Loucy (cell line): ENCODE data around the gene PLAU.
A peak's percentile ranks its signal among the peaks of the same experiment; 100 is the strongest.

Experiments
- H2AFZ ChIP-seq: fragments of 200-600 bp; sonication (generic); 2 replicates; pipeline ENCODE4 v1.6.0; 2016; ENCODE audit warnings: antibody characterized with exemption, mild to moderate bottlenecking, low read length, moderate library complexity
- H3F3A ChIP-seq: fragments of 200-600 bp; 2 replicates; pipeline ENCODE4 v1.6.0; 2016; ENCODE audit warnings: antibody characterized with exemption, low read depth, mild to moderate bottlenecking
- H3K27me3 ChIP-seq: fragments of 200-600 bp; sonication (generic); 2 replicates; pipeline ENCODE4 v1.6.1; 2014; ENCODE audit warnings: low read length, mild to moderate bottlenecking; ENCODE audit not compliant: insufficient read depth, poor library complexity, severe bottlenecking
- H3K36me3 ChIP-seq: fragments of 200-600 bp; sonication (generic); 2 replicates; pipeline ENCODE4 v1.6.1; 2016; ENCODE audit warnings: low read length; ENCODE audit not compliant: insufficient read depth
- H3K4me1 ChIP-seq: fragments of 200-600 bp; sonication (generic); 2 replicates; pipeline ENCODE4 v1.5.1; 2014; ENCODE audit warnings: low read length, mild to moderate bottlenecking; ENCODE audit not compliant: insufficient read depth, poor library complexity, severe bottlenecking
- H3K4me2 ChIP-seq: fragments of 200-600 bp; sonication (generic); 2 replicates; pipeline ENCODE4 v1.6.0; 2014; ENCODE audit warnings: antibody characterized with exemption, low read length, low read depth, mild to moderate bottlenecking; ENCODE audit not compliant: poor library complexity, severe bottlenecking
- H3K4me3 ChIP-seq: fragments of 200-600 bp; sonication (generic); 2 replicates; pipeline ENCODE4 v1.5.1; 2014; ENCODE audit warnings: low read length, mild to moderate bottlenecking, mixed read lengths; ENCODE audit not compliant: poor library complexity, severe bottlenecking
- H3K79me2 ChIP-seq: fragments of 200-600 bp; sonication (generic); 2 replicates; pipeline ENCODE4 v1.6.1; 2014; ENCODE audit warnings: low read length; ENCODE audit not compliant: insufficient read depth
- H3K9ac ChIP-seq: fragments of 200-600 bp; sonication (generic); 2 replicates; pipeline ENCODE4 v1.6.0; 2014; ENCODE audit warnings: mild to moderate bottlenecking, low read depth, low read length, moderate library complexity; ENCODE audit not compliant: poor library complexity, severe bottlenecking
- H3K9me2 ChIP-seq: fragments of 200-600 bp; sonication (generic); replicated peaks from 2 replicates; pipeline ENCODE4 v1.6.1; 2016; ENCODE audit warnings: low read depth, low read length, mixed read lengths
- H3K9me3 ChIP-seq: fragments of 200-600 bp; sonication (generic); 2 replicates; pipeline ENCODE4 v1.6.1; 2014; ENCODE audit warnings: mild to moderate bottlenecking, antibody characterized with exemption, low read length, low read depth; ENCODE audit not compliant: insufficient read depth
- H4K20me1 ChIP-seq: fragments of 200-600 bp; sonication (generic); 2 replicates; pipeline ENCODE4 v1.6.0; 2014; ENCODE audit warnings: antibody characterized with exemption, low read length, mild to moderate bottlenecking; ENCODE audit not compliant: insufficient read depth, poor library complexity, severe bottlenecking
- EZH2phosphoT487 ChIP-seq: fragments of 200-600 bp; IDR thresholded peaks from 2 replicates; pipeline ENCODE4 v1.6.1; 2018; ENCODE audit warnings: antibody characterized with exemption, mild to moderate bottlenecking, moderate library complexity, borderline replicate concordance
- TF ChIP-seq, protein P1 (sequence below): fragments of 200-600 bp; sonication (generic); conservative IDR thresholded peaks from 2 replicates; pipeline ENCODE4 v1.5.1; 2014; ENCODE audit warnings: mild to moderate bottlenecking, antibody characterized with exemption, low read length

The PLAU gene

DNA sequence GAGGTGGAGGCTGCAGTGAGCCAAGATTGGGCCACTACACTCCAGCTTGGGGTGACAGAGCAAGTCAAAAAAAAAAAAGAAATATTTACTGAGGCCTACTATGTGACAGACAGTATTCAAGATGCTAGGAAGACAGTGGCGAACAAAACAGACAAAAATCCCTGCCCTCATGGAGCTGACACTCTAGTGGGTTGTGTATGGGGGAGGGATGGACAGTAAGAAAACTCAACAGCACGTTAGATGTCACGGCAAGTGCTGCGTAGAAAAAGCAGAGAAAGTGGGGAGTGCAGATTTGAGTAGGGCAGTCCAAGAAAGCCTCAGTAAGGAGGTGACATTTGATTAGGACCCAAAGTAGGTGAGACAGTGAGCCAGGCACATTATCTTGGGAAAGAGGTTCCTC, 46.7 kb upstream of the PLAU start:
- Histone ChIP-seq H4K20me1 (no peaks in the 10 kb centered on the region), H3K4me1 (peaks cover 77% of the 10 kb centered on the region), H3K27me3 (no peaks in the 10 kb centered on the region), H3K36me3 (peaks cover 36% of the 10 kb centered on the region; the same call in 1 of the 2 replicates), H3K4me3 (no peak overlapping the region), H3F3A (peaks cover 10% of the 10 kb centered on the region), H3K9me3 (no peaks in the 10 kb centered on the region), H3K9ac (peak overlapping the region; percentile 81), H3K9me2 (no peaks in the 10 kb centered on the region), H3K4me2 (peak overlapping the region; percentile 96), H2AFZ (no peak overlapping the region), H3K79me2 (peaks cover 93% of the 10 kb centered on the region)
- no peak for TF ChIP-seq EZH2phosphoT487
- TF ChIP-seq, protein P1, sequence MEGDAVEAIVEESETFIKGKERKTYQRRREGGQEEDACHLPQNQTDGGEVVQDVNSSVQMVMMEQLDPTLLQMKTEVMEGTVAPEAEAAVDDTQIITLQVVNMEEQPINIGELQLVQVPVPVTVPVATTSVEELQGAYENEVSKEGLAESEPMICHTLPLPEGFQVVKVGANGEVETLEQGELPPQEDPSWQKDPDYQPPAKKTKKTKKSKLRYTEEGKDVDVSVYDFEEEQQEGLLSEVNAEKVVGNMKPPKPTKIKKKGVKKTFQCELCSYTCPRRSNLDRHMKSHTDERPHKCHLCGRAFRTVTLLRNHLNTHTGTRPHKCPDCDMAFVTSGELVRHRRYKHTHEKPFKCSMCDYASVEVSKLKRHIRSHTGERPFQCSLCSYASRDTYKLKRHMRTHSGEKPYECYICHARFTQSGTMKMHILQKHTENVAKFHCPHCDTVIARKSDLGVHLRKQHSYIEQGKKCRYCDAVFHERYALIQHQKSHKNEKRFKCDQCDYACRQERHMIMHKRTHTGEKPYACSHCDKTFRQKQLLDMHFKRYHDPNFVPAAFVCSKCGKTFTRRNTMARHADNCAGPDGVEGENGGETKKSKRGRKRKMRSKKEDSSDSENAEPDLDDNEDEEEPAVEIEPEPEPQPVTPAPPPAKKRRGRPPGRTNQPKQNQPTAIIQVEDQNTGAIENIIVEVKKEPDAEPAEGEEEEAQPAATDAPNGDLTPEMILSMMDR = no peak

DNA sequence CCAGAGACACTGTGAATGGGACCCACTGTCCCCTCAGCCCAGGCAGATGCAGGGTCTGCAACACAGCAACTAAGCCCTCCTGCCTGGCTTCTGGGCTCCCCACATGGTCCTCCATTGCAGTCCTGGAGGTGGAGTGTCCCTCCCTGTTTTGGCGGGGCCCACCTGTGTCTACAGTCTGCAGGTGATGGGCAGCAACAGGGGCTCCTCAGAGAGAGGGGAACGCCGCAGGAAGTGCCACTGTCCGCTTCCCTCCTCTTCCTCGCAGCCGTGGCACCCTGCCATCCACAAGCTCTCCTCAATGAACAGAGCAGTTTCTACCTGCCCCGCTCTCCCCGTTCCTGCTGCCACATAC, 45.8 kb upstream of the PLAU start:
- Histone ChIP-seq H3K4me2 (peak overlapping the region; percentile 96), H3K4me1 (peaks cover 79% of the 10 kb centered on the region), H3K9ac (peak overlapping the region; percentile 81), H3K36me3 (peaks cover 28% of the 10 kb centered on the region; the same call in 1 of the 2 replicates), H4K20me1 (no peaks in the 10 kb centered on the region), H2AFZ (no peak overlapping the region), H3K9me3 (no peaks in the 10 kb centered on the region), H3F3A (peaks cover 10% of the 10 kb centered on the region), H3K4me3 (peak overlapping the region; percentile 72), H3K9me2 (no peaks in the 10 kb centered on the region), H3K27me3 (no peaks in the 10 kb centered on the region), H3K79me2 (peaks cover 93% of the 10 kb centered on the region)
- no peak for TF ChIP-seq EZH2phosphoT487
- TF ChIP-seq, protein P1 = no peak

DNA sequence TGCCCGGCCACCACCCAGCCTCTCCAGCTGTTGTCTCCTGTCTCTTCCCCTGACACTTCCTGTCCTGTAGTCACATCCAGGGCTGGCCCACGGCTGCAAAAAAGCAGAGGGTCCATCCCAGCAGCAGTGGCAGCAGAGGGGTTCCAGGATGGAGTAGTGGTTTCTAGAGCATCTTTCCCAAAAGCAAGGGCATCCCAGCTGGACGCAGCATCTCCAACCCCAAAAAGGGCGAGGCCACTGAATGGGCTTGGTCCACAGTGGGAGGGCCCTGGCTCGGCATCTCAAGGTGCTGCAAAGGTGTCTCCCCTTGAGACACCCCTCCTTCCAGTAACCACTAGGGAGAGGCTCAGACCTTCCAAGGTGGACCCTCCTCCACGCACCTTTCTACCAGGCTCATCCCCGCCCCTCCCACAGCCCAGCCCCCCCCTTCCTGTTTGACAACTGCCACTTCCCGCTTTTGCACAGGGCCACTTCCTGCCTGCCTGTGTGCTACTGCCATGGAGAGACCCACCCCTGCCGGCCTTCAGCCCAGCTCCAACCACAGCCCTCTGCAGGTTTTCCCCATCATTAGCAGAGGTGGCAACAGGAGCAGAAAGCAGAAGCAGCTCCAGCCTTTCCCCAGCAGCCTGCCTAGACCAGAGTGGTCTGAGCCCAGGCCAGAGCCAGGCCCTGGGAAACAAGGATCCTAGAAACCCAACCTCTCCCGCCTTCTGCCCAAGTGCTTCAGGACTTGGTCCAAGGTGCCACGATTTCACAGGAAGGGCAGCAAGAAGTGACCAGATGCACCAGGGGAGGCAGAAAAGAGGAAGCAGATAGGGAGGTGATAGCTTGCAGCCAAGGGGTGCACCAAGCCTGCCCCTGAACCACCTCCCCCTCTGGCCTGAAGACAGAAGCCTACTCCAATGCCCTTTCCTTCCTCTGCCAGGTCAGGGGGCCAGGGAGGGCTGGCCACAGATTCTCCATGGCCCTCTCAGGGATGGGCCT, 45.2 kb upstream of the PLAU start:
- Histone ChIP-seq H2AFZ (no peak overlapping the region), H3K27me3 (no peaks in the 10 kb centered on the region), H3K9ac (peak overlapping the region; percentile 81), H3K4me1 (peaks cover 86% of the 10 kb centered on the region), H3K4me2 (peak overlapping the region; percentile 96), H3K36me3 (peaks cover 21% of the 10 kb centered on the region; the same call in 1 of the 2 replicates), H3F3A (peaks cover 10% of the 10 kb centered on the region), H3K9me3 (no peaks in the 10 kb centered on the region), H4K20me1 (no peaks in the 10 kb centered on the region), H3K9me2 (no peaks in the 10 kb centered on the region), H3K79me2 (peaks cover 93% of the 10 kb centered on the region), H3K4me3 (peak overlapping the region; percentile 72)
- TF ChIP-seq EZH2phosphoT487 = no peak
- TF ChIP-seq, protein P1 = no peak
